RWPE2 (cell line): ENCODE results near the gene RPL38.

Experiments used
- ATAC-seq: fragments of 200-7000 bp; cut with Tn5 transposase; 3 replicates; pipeline ENCODE4 v1.9.1; 2021; ENCODE audit warnings: low read depth
- DNase-seq: peaks from one replicate; pipeline ENCODE4 v3.0.0-alpha.2; 2020; ENCODE audit warnings: low spot score
- H3K27ac ChIP-seq: fragments of 450-650 bp; 2 replicates; pipeline ENCODE4 v1.5.1; 2017; ENCODE audit warnings: mild to moderate bottlenecking; ENCODE audit not compliant: poor library complexity, severe bottlenecking
- H3K27me3 ChIP-seq: fragments of 250-450 bp; sonication (Bioruptor Pico); 2 replicates; pipeline ENCODE4 v1.5.1; 2021; ENCODE audit warnings: mild to moderate bottlenecking, moderate library complexity; ENCODE audit not compliant: insufficient read depth, poor library complexity, severe bottlenecking
- H3K36me3 ChIP-seq: fragments of 250-450 bp; sonication (Bioruptor Pico); 2 replicates; pipeline ENCODE4 v1.5.1; 2020; ENCODE audit warnings: low read depth, mild to moderate bottlenecking, moderate library complexity
- H3K4me1 ChIP-seq: fragments of 250-450 bp; sonication (Bioruptor Pico); 2 replicates; pipeline ENCODE4 v1.5.1; 2021; ENCODE audit warnings: mild to moderate bottlenecking, moderate library complexity; ENCODE audit not compliant: insufficient read depth, poor library complexity, severe bottlenecking
- H3K4me3 ChIP-seq: fragments of 250-450 bp; sonication (Bioruptor Pico); 2 replicates; pipeline ENCODE4 v1.5.1; 2021; ENCODE audit warnings: mild to moderate bottlenecking, moderate library complexity; ENCODE audit not compliant: severe bottlenecking
- H3K9me3 ChIP-seq: fragments of 250-450 bp; sonication (Bioruptor Pico); 2 replicates; pipeline ENCODE4 v1.5.1; 2021; ENCODE audit warnings: mild to moderate bottlenecking, moderate library complexity; ENCODE audit not compliant: severe bottlenecking
- CTCF ChIP-seq: fragments of 450-650 bp; IDR thresholded peaks from one replicate; pipeline ENCODE4 v1.5.1; 2017; ENCODE audit warnings: mild to moderate bottlenecking, moderate library complexity; ENCODE audit not compliant: poor library complexity, severe bottlenecking

The RPL38 gene

GRCh38 chr17:74159226-74159840 is 44.1 kb upstream of the RPL38 start:
- ATAC-seq, result no peak
- Histone ChIP-seq H3K4me3 (no peak overlapping the region), H3K4me1 (no peaks in the 10 kb centered on the region)

GRCh38 chr17:74160656-74161502 is 42.6 kb upstream of the RPL38 start:
- no peaks in the 10 kb centered on the region for H3K9me3 ChIP-seq
- H3K36me3 ChIP-seq, result no peaks in the 10 kb centered on the region
- H3K4me3 ChIP-seq, result no peak overlapping the region
- H3K27me3 ChIP-seq, result peaks cover 33% of the 10 kb centered on the region
- ATAC-seq (no peak; the same call in 2 of the 3 replicates), DNase-seq (no peak)
- no peaks in the 10 kb centered on the region for H3K4me1 ChIP-seq
- no peak overlapping the region for H3K27ac ChIP-seq
- no peak for TF ChIP-seq CTCF

More at GRCh38 chr17:74159226-74159840, 44.1 kb upstream of the RPL38 start:
- no peak for DNase-seq
- Histone ChIP-seq H3K9me3 (no peaks in the 10 kb centered on the region), H3K36me3 (no peaks in the 10 kb centered on the region), H3K27me3 (peaks cover 33% of the 10 kb centered on the region), H3K27ac (no peak overlapping the region)
- TF ChIP-seq CTCF, result no peak

- H3K27me3 ChIP-seq, result peaks cover 38% of the 10 kb centered on the region
- TF ChIP-seq CTCF, result no peak
- no peak for DNase-seq
- H3K4me3 ChIP-seq, result no peak overlapping the region
- H3K4me1 ChIP-seq, result no peaks in the 10 kb centered on the region
- ATAC-seq, result no peak
- H3K36me3 ChIP-seq, result no peaks in the 10 kb centered on the region
- no peaks in the 10 kb centered on the region for H3K9me3 ChIP-seq
- no peak overlapping the region for H3K27ac ChIP-seq
Measured at GRCh38 chr17:74161503-74161875, 42.0 kb upstream of the RPL38 start.

GRCh38 chr17:74163271-74163821 is 40.1 kb upstream of the RPL38 start:
- Histone ChIP-seq H3K27me3 (peaks cover 43% of the 10 kb centered on the region), H3K4me1 (no peaks in the 10 kb centered on the region), H3K27ac (no peak overlapping the region), H3K9me3 (no peaks in the 10 kb centered on the region), H3K4me3 (no peak overlapping the region), H3K36me3 (no peaks in the 10 kb centered on the region)
- DNase-seq (peak; percentile 18), ATAC-seq (no peak)
- no peak for TF ChIP-seq CTCF

- ATAC-seq (no peak), DNase-seq (no peak)
- TF ChIP-seq CTCF, result no peak
- Histone ChIP-seq H3K9me3 (no peaks in the 10 kb centered on the region), H3K27ac (no peak overlapping the region), H3K4me3 (no peak overlapping the region), H3K36me3 (no peaks in the 10 kb centered on the region), H3K27me3 (peaks cover 43% of the 10 kb centered on the region), H3K4me1 (no peaks in the 10 kb centered on the region)
Measured at GRCh38 chr17:74163836-74164235, 39.6 kb upstream of the RPL38 start.
